Effector memory CD4-positive, alpha-beta T cell (primary cell): ENCODE data around the gene MPIG6B.

Experiments used
- DNase-seq, 3 donors: peaks; one replicate each; pipeline ENCODE4 v3.0.0-alpha.2; 2020
- H3K27ac ChIP-seq: 2 replicates; pipeline ENCODE4 v1.7.0; 2013; ENCODE audit warnings: mild to moderate bottlenecking, low read length, moderate library complexity; ENCODE audit not compliant: insufficient read depth, poor library complexity, severe bottlenecking
- H3K27me3 ChIP-seq: replicated peaks from 2 replicates; pipeline ENCODE4 v1.7.0; 2013; ENCODE audit warnings: mild to moderate bottlenecking, low read length; ENCODE audit not compliant: insufficient read depth, control insufficient read depth, poor library complexity, severe bottlenecking
- H3K36me3 ChIP-seq: 2 replicates; pipeline ENCODE4 v1.7.0; 2013; ENCODE audit warnings: mild to moderate bottlenecking, low read length, moderate library complexity; ENCODE audit not compliant: control insufficient read depth, insufficient read depth
- H3K4me1 ChIP-seq: 2 replicates; pipeline ENCODE4 v1.7.0; 2013; ENCODE audit warnings: low read length, mild to moderate bottlenecking; ENCODE audit not compliant: control insufficient read depth, insufficient read depth, poor library complexity, severe bottlenecking
- H3K4me3 ChIP-seq: 2 replicates; pipeline ENCODE4 v1.7.0; 2013; ENCODE audit warnings: low read length, low read depth, mild to moderate bottlenecking; ENCODE audit not compliant: insufficient read depth, poor library complexity, severe bottlenecking
- H3K9me3 ChIP-seq: 2 replicates; pipeline ENCODE4 v1.7.0; 2013; ENCODE audit warnings: mild to moderate bottlenecking, low read length, moderate library complexity; ENCODE audit not compliant: control insufficient read depth

Gene MPIG6B

DNA sequence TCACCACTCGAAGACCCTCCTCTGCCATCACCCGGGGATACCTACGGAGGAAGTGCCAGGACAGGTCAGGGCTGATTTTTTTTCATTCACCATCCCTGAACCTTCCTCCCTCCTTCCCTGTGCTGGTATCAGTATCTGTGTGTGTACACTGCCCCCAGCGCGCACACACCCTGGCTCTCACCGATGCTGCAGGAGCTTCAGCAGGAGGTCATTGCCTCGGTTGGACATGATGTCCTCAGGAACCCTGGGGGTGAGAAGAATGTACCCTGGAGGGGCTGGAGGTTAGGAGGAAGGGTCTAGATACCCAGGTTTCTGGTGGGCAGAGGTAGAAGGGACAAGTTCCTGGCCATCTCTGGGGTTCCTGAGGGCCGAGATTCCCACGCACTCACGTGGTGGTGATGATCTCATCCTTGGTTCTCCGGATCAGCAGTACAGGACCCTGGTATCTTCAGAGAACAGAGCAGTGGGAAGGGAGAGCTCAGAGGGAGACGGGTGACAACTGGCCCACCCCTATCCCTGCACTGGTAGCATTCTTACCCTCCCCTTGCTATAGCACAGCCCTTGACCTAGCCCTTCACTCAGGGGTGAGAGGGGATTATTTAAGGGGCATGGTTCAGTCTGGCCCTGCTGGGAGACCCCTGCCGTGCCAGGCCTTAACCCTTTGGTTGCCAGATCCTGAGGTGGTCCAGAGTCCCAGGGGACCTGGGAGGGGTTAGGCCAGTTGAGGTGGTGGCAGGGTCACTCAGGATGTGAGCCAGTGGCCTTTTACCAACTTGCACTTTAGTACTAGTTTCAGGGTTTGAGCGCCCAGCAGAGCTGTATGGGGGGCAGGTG is 35.1 kb upstream of the MPIG6B start:
- peaks cover 65% of the 10 kb centered on the region for H3K36me3 ChIP-seq
- H3K4me3 ChIP-seq = no peak overlapping the region
- no peak for DNase-seq
- H3K27ac ChIP-seq = no peak overlapping the region
- no peaks in the 10 kb centered on the region for H3K9me3 ChIP-seq
- no peaks in the 10 kb centered on the region for H3K27me3 ChIP-seq
- no peaks in the 10 kb centered on the region for H3K4me1 ChIP-seq

DNA sequence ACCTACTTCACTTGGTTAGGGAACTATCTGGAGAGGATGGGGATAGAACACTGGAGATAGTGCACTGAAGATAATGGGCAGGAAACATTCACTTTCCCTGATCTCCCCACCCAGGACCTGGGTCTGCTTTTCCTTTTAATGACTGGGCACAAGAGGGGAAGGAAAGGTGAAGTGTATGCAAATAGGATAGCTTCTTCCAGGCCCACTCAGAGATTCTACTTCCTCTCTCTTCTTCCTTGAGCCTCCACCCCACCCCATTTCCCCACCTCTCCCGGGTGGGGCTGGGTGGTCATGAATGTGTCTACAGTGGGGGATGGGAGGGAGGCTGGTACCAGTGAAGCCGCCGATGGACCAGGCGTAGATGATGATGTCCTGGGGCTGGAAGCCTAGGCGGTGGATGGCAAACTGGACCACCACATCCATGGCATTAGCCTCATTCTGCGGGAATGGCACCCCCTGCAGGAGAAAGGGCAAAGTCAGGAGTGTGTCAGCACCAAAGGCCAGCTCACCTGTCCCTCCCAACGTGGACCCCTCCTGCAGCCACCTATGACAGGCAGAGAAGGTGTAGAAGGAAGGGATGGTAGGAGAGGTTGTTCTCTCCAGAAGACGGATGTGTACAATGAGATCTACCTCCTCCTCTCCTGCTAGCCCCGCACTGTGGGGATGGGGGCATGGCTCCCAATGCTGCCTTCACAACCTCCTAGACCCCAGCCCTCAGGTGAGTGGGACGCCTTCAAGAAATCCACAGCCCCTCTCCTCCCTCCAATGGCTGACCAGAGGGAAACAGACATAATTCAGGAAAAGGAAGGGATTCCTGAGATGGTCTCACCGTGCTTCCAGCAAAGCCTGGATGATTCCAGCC is 33.7 kb upstream of the MPIG6B start:
- DNase-seq = no peak
- no peaks in the 10 kb centered on the region for H3K4me1 ChIP-seq
- H3K9me3 ChIP-seq = no peaks in the 10 kb centered on the region
- H3K4me3 ChIP-seq = no peak overlapping the region
- H3K36me3 ChIP-seq = peaks cover 76% of the 10 kb centered on the region
- H3K27me3 ChIP-seq = no peaks in the 10 kb centered on the region
- H3K27ac ChIP-seq = no peak overlapping the region

DNA sequence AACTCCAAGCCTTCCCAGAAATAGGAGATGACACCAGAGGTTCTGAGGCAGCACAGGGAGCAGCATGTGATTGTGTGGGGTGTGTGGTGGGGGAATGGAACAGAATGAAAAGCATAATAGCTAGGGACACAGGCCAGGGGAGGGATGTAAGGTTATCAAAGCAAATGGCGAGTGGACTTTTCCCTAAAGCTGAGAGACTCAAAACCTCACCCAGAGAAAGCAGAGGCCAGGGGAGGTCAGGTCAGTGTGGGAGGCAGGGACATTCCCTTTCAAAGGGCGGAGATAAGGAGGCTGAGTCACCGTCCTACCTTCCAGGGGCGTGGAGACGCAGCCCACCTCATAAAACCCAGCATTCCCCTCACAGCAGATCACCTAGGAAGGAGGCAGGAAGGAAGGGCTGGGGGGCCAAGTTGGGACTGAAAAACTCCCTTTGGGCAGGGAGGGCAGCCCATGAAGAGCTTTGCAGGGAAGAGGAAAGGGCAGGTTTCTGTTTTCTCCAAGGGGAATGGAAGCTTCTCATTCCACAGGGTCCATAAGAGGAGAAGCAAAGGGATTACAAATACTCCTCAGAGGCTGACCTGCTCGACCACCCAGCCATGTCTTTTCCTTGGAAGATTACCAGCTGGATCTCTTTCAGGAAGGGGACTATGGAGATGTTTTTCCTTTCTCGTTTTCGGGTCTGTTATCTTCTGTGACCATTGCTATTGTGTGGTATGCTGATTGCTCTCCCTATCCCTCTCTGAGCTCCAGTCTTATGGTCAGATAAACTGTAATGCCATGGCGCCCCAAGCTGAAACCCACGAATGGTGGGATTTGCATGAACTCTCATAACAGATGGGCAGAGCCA is 32.7 kb upstream of the MPIG6B start:
- peaks cover 84% of the 10 kb centered on the region for H3K36me3 ChIP-seq
- no peaks in the 10 kb centered on the region for H3K4me1 ChIP-seq
- H3K9me3 ChIP-seq = no peaks in the 10 kb centered on the region
- no peaks in the 10 kb centered on the region for H3K27me3 ChIP-seq
- DNase-seq = no peak
- no peak overlapping the region for H3K27ac ChIP-seq
- no peak overlapping the region for H3K4me3 ChIP-seq

DNA sequence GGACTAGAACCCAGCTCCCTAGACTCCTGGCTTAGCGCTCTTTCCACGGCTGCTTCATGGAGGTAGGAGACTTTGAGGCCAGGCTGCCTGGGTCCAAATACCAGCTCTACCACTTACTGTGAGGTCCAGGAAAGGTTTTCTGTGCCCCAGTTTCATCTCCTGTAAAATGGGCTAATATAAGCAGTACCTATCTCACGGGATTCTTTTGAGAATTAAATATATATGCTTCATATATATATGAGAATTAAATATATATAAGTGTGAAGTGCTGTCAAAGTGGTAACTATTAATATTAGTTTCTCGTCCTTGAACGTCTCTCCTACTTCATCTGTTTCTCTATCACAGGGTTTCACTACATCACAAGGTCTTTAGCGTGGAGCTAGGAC is 32.1 kb upstream of the MPIG6B start:
- peaks cover 82% of the 10 kb centered on the region for H3K36me3 ChIP-seq
- H3K27me3 ChIP-seq = no peaks in the 10 kb centered on the region
- H3K27ac ChIP-seq = no peak overlapping the region
- no peak for DNase-seq
- H3K9me3 ChIP-seq = no peaks in the 10 kb centered on the region
- H3K4me3 ChIP-seq = no peak overlapping the region
- no peaks in the 10 kb centered on the region for H3K4me1 ChIP-seq

DNA sequence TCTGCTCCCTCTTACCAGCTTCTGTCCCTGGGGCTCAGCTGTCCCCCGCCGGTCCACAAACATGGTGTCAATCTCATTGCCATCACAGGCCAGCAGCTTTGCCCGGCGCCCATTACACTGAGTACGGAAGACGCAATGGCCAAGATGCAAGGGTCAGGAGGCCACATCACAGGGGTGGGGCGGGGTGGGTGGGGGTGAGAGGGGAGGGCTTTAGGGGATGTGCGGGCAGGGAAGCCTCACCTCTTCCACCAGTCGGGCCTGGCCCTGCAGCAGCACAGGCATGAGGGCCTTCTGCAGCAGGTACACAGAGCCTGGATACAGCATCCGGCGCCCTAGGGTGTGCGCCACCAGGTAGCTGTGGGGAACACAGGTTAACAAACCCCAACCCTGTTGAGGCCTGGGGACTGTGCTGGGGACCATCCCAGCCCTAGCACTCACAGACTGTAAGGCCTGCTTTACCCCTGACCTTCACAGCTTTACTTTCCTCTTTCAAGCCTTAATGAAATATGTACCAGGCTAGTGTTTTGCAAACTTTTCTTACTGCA is 31.5 kb upstream of the MPIG6B start:
- no peak for DNase-seq
- Histone ChIP-seq H3K4me1 (no peaks in the 10 kb centered on the region), H3K9me3 (no peaks in the 10 kb centered on the region), H3K27ac (no peak overlapping the region), H3K36me3 (peaks cover 82% of the 10 kb centered on the region), H3K4me3 (no peak overlapping the region), H3K27me3 (no peaks in the 10 kb centered on the region)

DNA sequence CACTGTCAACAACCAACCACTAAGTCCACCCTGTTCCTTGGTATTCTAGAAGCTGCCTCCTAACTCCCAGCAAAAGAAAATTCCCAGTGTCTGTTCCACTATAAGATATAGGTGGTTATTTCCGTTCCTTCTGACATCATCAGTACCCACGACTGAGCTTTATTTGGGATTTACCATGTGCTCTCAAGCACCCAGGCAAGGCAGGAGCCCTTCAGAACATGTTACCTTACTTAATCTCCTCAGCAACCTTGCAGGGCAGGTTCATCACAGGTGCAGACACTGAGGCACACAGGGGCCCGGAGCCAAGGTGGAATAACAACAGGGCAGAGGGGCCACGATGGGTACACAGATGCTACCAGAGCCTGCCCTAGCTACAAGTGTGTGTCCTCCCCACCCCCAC is 30.8 kb upstream of the MPIG6B start:
- Histone ChIP-seq H3K9me3 (no peaks in the 10 kb centered on the region), H3K36me3 (peaks cover 79% of the 10 kb centered on the region), H3K4me3 (no peak overlapping the region), H3K4me1 (no peaks in the 10 kb centered on the region), H3K27me3 (no peaks in the 10 kb centered on the region), H3K27ac (no peak overlapping the region)
- no peak for DNase-seq

DNA sequence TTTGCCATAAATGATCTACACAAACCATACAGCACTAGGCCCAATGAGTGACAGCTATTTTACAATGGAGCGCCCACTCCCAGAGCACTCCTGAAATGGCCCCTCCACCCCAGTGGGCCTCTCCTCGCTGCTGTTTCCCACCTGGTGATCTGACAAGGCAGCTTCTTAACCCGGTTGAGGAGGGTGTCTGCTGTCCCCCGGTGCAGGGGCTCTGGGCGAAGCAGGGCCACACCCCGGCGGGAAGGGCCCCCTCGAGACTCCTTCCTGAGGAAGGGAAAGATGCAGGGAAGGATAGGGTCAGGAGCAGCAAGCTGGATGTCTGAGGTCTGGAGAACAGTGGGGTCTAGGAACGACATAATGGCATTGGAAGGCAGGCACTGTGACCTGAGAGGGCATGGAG is 30.3 kb upstream of the MPIG6B start:
- DNase-seq = no peak
- Histone ChIP-seq H3K27me3 (no peaks in the 10 kb centered on the region), H3K9me3 (no peaks in the 10 kb centered on the region), H3K36me3 (peaks cover 74% of the 10 kb centered on the region), H3K4me3 (no peak overlapping the region), H3K27ac (no peak overlapping the region), H3K4me1 (no peaks in the 10 kb centered on the region)

DNA sequence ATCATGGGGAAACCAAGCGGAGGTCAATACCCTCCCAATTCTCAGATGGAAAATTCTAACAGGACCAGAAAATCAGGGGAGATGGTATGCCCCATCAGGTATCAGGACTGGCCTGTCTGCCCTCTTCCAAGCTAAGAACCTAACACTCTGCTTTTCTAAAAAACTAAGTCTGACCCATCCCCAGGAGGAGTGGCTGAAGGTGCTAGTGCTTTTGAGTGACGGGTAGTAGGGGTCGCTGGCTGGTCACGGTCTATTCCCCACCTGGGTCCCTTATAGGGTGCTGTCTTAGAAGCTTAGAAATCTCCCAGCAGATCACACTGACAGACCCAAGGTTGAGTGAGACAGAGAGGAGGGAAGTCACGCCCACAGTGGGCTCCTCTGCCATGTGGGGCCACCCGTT is 29.6 kb upstream of the MPIG6B start:
- no peaks in the 10 kb centered on the region for H3K4me1 ChIP-seq
- H3K27me3 ChIP-seq = no peaks in the 10 kb centered on the region
- H3K27ac ChIP-seq = no peak overlapping the region
- no peak overlapping the region for H3K4me3 ChIP-seq
- peaks cover 68% of the 10 kb centered on the region for H3K36me3 ChIP-seq
- no peaks in the 10 kb centered on the region for H3K9me3 ChIP-seq
- DNase-seq = no peak

DNA sequence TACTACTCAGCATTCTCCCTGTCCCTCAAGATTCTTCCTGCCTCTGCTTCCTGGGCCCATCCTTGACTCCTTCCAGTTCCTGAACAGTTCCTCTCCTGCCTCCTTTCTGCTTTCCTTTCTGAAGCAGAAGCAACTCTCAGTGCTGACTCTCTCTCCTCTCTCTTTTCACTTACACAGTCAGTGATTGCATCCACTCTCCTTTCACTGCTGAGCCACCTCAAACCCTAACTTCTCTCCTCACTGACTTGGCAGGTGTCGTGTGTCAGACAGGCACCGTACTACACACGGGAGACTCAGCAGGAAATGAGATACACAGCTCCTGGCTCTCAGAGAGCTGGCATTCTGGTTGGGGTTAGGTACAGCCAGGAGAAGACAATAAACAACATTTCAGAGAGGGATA is 25.6 kb upstream of the MPIG6B start:
- H3K27me3 ChIP-seq = no peaks in the 10 kb centered on the region
- DNase-seq = no peak
- no peak overlapping the region for H3K27ac ChIP-seq
- H3K4me1 ChIP-seq = peaks cover 17% of the 10 kb centered on the region
- H3K4me3 ChIP-seq = no peak overlapping the region
- H3K9me3 ChIP-seq = no peaks in the 10 kb centered on the region
- peaks cover 43% of the 10 kb centered on the region for H3K36me3 ChIP-seq
